H9 (cell line): ENCODE measurements around the gene HNRNPR. TPM values are rescaled to one million over a fixed set of nuclear protein-coding genes. Genes with fewer than 3 reads are reported as not detected.
"Not testable (repeated sequence)": the region's sequence is repeated elsewhere in the genome, so short reads cannot be mapped to it uniquely, and the experiment has no call there.

Experiments
- DNase-seq: peaks from one replicate; pipeline ENCODE4 v3.0.0-alpha.2; 2017
- H2AFZ ChIP-seq: one replicate; pipeline ENCODE4 v1.6.1; 2013; ENCODE audit warnings: mild to moderate bottlenecking, low read length, control low read depth, moderate library complexity
- H2AK5ac ChIP-seq: 2 replicates; pipeline ENCODE4 v1.6.1; 2013; ENCODE audit warnings: low read length, control low read depth, mixed read lengths; ENCODE audit not compliant: insufficient read length
- H2BK120ac ChIP-seq: one replicate; pipeline ENCODE4 v1.6.1; 2013; ENCODE audit warnings: low read depth, mild to moderate bottlenecking, low read length, control low read depth, inconsistent platforms; ENCODE audit not compliant: poor library complexity, severe bottlenecking
- H2BK12ac ChIP-seq: 2 replicates; pipeline ENCODE4 v1.6.1; 2013; ENCODE audit warnings: low read length, control low read depth, mixed read lengths, low read depth; ENCODE audit not compliant: insufficient read length
- H2BK15ac ChIP-seq: 2 replicates; pipeline ENCODE4 v1.6.1; 2013; ENCODE audit warnings: low read depth, low read length, control low read depth
- H2BK20ac ChIP-seq: one replicate; pipeline ENCODE4 v1.6.1; 2013; ENCODE audit warnings: low read depth, mild to moderate bottlenecking, low read length, control low read depth, inconsistent platforms; ENCODE audit not compliant: poor library complexity, severe bottlenecking
- H2BK5ac ChIP-seq: 2 replicates; pipeline ENCODE4 v1.6.1; 2013; ENCODE audit warnings: low read length, control low read depth, mixed read lengths; ENCODE audit not compliant: insufficient read length
- H3K14ac ChIP-seq: 2 replicates; pipeline ENCODE4 v1.6.1; 2013; ENCODE audit warnings: low read length, control low read depth; ENCODE audit not compliant: insufficient read depth
- H3K18ac ChIP-seq: 2 replicates; pipeline ENCODE4 v1.6.1; 2013; ENCODE audit warnings: low read depth, mild to moderate bottlenecking, mixed read lengths, low read length, control low read depth; ENCODE audit not compliant: insufficient read length
- H3K23ac ChIP-seq: 2 replicates; pipeline ENCODE4 v1.6.1; 2013; ENCODE audit warnings: low read length, control low read depth, mixed read lengths, low read depth; ENCODE audit not compliant: insufficient read length
- H3K23me2 ChIP-seq: 2 replicates; pipeline ENCODE4 v1.6.1; 2013; ENCODE audit warnings: low read depth, mild to moderate bottlenecking, mixed read lengths, low read length, control low read depth; ENCODE audit not compliant: insufficient read length, poor library complexity, severe bottlenecking
- H3K27ac ChIP-seq: 2 replicates; pipeline ENCODE4 v1.5.1; 2013; ENCODE audit warnings: low read length, control low read depth, mixed read lengths, low read depth; ENCODE audit not compliant: insufficient read length
- H3K27me3 ChIP-seq: 2 replicates; pipeline ENCODE4 v1.6.1; 2013; ENCODE audit warnings: low read length, control low read depth, inconsistent platforms; ENCODE audit not compliant: insufficient read depth
- H3K4ac ChIP-seq: 2 replicates; pipeline ENCODE4 v1.6.1; 2013; ENCODE audit warnings: low read depth, mild to moderate bottlenecking, control low read depth, inconsistent platforms, low read length, moderate library complexity
- H3K4me1 ChIP-seq: 2 replicates; pipeline ENCODE4 v1.6.1; 2013; ENCODE audit warnings: low read length, control low read depth, inconsistent platforms; ENCODE audit not compliant: insufficient read depth
- H3K4me2 ChIP-seq: 2 replicates; pipeline ENCODE4 v1.6.1; 2013; ENCODE audit warnings: low read length, control low read depth, mixed read lengths; ENCODE audit not compliant: insufficient read length, insufficient read depth
- H3K56ac ChIP-seq: 2 replicates; pipeline ENCODE4 v1.6.1; 2013; ENCODE audit warnings: low read depth, mild to moderate bottlenecking, mixed read lengths, low read length, control low read depth; ENCODE audit not compliant: insufficient read length
- H3K79me1 ChIP-seq: 2 replicates; pipeline ENCODE4 v1.6.1; 2013; ENCODE audit warnings: low read depth, mild to moderate bottlenecking, moderate library complexity, low read length, control low read depth, inconsistent platforms; ENCODE audit not compliant: insufficient read depth, poor library complexity, severe bottlenecking
- H3K79me2 ChIP-seq: 2 replicates; pipeline ENCODE4 v1.6.1; 2013; ENCODE audit warnings: low read length, control low read depth, inconsistent platforms; ENCODE audit not compliant: insufficient read depth
- H3K9ac ChIP-seq: 2 replicates; pipeline ENCODE4 v1.6.1; 2013; ENCODE audit warnings: low read length, control low read depth, mixed read lengths; ENCODE audit not compliant: insufficient read length; ENCODE audit errors: extremely low read depth
- H3K9me3 ChIP-seq: one replicate; pipeline ENCODE4 v1.6.1; 2013; ENCODE audit warnings: low read depth, low read length, inconsistent platforms; ENCODE audit not compliant: control insufficient read depth
- H3T11ph ChIP-seq: one replicate; pipeline ENCODE4 v1.6.1; 2013; ENCODE audit warnings: mild to moderate bottlenecking, low read length, control low read depth, inconsistent platforms
- H4K20me1 ChIP-seq: one replicate; pipeline ENCODE4 v1.6.1; 2013; ENCODE audit not compliant: control insufficient read depth, insufficient read length, insufficient read depth
- H4K5ac ChIP-seq: 2 replicates; pipeline ENCODE4 v1.6.1; 2013; ENCODE audit warnings: low read depth, mild to moderate bottlenecking, mixed read lengths, low read length, control low read depth; ENCODE audit not compliant: insufficient read length
- H4K8ac ChIP-seq: replicated peaks from 2 replicates; pipeline ENCODE4 v1.6.1; 2013; ENCODE audit warnings: low read length, control low read depth, mixed read lengths, low read depth; ENCODE audit not compliant: insufficient read length
- H4K91ac ChIP-seq: 2 replicates; pipeline ENCODE4 v1.6.1; 2013; ENCODE audit warnings: low read depth, mild to moderate bottlenecking, moderate library complexity, mixed read lengths, low read length, control low read depth; ENCODE audit not compliant: insufficient read length
- H3K27ac Mint-ChIP-seq, 3 experiments: 2 replicates in 2 of 3; 3 replicates in 1 of 3; pipeline ENCODE4 v1.8.0; 2020 to 2021; ENCODE audit warnings: mixed read lengths in 3 of 3, mild to moderate bottlenecking in 1 of 3, moderate library complexity in 1 of 3
- H3K27me3 Mint-ChIP-seq: 2 replicates; pipeline ENCODE4 v1.8.0; 2021; ENCODE audit warnings: low read depth, mild to moderate bottlenecking, moderate library complexity, mixed read lengths
- H3K36me3 Mint-ChIP-seq, 3 experiments: 2 replicates in 2 of 3; 3 replicates in 1 of 3; pipeline ENCODE4 v1.8.0; 2020 to 2021; ENCODE audit warnings: low read depth in 3 of 3, mixed read lengths in 3 of 3; ENCODE audit not compliant: insufficient read depth in 1 of 3
- H3K4me1 Mint-ChIP-seq, 2 experiments: 2 replicates each; pipeline ENCODE4 v1.8.0; 2020; ENCODE audit warnings: mixed read lengths in 2 of 2
- H3K4me3 Mint-ChIP-seq, 2 experiments: 2 replicates in 1 of 2; 3 replicates in 1 of 2; pipeline ENCODE4 v1.8.0; 2020 to 2021; ENCODE audit warnings: mild to moderate bottlenecking in 2 of 2, mixed read lengths in 2 of 2, moderate library complexity in 1 of 2
- H3K9me3 Mint-ChIP-seq, 2 experiments: 2 replicates in 1 of 2; 3 replicates in 1 of 2; pipeline ENCODE4 v1.8.0; 2020; ENCODE audit warnings: mild to moderate bottlenecking in 2 of 2, mixed read lengths in 2 of 2, moderate library complexity in 1 of 2
- WGBS: extraction: QIAGEN DNeasy Blood & Tissue Kit; methylation state at CpG from one replicate; pipeline ENCODE4 v1.1.7; 2013; ENCODE audit warnings: missing lambda C conversion rate, low lambda C conversion rate, mixed read lengths; ENCODE audit not compliant: insufficient read length; ENCODE audit errors: extremely low coverage; 5-methylcytosine and 5-hydroxymethylcytosine counted together
- total RNA-seq: library from RNA; stranded (reverse); gene quantifications from 2 replicates; pipeline ENCODE4 v1.2.1, GENCODE V29; 2021
- TF ChIP-seq, protein P1 (sequence below): fragments of 200-600 bp; sonication (generic); conservative IDR thresholded peaks from 3 replicates; pipeline ENCODE4 v1.8.0; 2021; ENCODE audit warnings: antibody characterized with exemption, mild to moderate bottlenecking

The HNRNPR gene
- total RNA-seq, 1 experiment from 2014 or later: 196 TPM

DNA sequence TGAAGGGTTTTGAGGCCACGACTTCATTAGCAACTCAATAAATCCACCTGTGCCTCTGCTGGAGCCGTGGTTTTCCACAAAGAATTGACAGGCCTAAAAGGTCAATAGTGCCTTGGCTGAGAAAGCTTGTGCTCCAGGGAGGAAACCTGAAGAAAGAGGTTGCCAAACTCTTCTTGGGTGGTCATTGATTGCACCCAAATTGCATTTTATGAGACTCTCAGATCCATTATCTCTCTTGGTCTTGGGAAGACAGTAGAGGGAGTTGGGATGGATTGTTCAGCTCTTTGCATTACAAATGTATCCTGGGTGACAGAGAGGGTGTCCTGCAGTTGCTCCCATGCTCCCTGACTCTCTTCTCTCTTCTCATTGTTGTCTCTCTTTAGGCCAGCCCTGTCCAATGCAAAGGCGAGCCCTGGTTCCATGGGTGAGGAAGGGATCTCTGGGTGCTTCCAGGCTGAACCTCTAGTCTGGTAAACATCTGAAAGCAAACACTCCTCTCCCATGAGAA, 80.7 kb downstream of the HNRNPR start:
- Histone ChIP-seq H3K27me3 (no peaks in the 10 kb centered on the region), H4K5ac (no peak overlapping the region), H2AFZ (no peak overlapping the region), H2BK20ac (no peak overlapping the region), H3K9ac (no peak overlapping the region), H2BK120ac (no peak overlapping the region), H3K14ac (no peak overlapping the region), H3K18ac (peak overlapping the region; percentile 44), H4K8ac (no peak overlapping the region), H3T11ph (no peak overlapping the region), H4K91ac (no peak overlapping the region), H2BK12ac (no peak overlapping the region), H3K23me2 (no peaks in the 10 kb centered on the region), H3K79me1 (no peaks in the 10 kb centered on the region), H2BK15ac (no peak overlapping the region), H3K56ac (no peak overlapping the region), H3K27ac (peak overlapping the region; percentile 90), H3K9me3 (no peaks in the 10 kb centered on the region), H4K20me1 (no peaks in the 10 kb centered on the region), H2BK5ac (peak overlapping the region; percentile 15), H2AK5ac (no peak overlapping the region), H3K23ac (no peak overlapping the region), H3K4ac (no peak overlapping the region), H3K4me2 (peak overlapping the region; percentile 50), H3K4me1 (peaks cover 14% of the 10 kb centered on the region), H3K79me2 (no peaks in the 10 kb centered on the region)
- peaks cover 0 to 4% of the 10 kb centered on the region in 2 experiments; a peak in 1 of 5 replicates for H3K9me3 Mint-ChIP-seq
- H3K4me1 Mint-ChIP-seq: peaks cover 32 to 42% of the 10 kb centered on the region in 2 experiments
- WGBS: no CpG with 5 or more reads among the region's 3 CpGs
- no peaks in the 10 kb centered on the region; a peak in 1 of 7 replicates for H3K36me3 Mint-ChIP-seq
- peaks cover 9% of the 10 kb centered on the region; the same call in 1 of the 2 replicates for H3K27me3 Mint-ChIP-seq
- TF ChIP-seq, protein P1, sequence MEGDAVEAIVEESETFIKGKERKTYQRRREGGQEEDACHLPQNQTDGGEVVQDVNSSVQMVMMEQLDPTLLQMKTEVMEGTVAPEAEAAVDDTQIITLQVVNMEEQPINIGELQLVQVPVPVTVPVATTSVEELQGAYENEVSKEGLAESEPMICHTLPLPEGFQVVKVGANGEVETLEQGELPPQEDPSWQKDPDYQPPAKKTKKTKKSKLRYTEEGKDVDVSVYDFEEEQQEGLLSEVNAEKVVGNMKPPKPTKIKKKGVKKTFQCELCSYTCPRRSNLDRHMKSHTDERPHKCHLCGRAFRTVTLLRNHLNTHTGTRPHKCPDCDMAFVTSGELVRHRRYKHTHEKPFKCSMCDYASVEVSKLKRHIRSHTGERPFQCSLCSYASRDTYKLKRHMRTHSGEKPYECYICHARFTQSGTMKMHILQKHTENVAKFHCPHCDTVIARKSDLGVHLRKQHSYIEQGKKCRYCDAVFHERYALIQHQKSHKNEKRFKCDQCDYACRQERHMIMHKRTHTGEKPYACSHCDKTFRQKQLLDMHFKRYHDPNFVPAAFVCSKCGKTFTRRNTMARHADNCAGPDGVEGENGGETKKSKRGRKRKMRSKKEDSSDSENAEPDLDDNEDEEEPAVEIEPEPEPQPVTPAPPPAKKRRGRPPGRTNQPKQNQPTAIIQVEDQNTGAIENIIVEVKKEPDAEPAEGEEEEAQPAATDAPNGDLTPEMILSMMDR: no peak
- H3K27ac Mint-ChIP-seq: peak overlapping the region; percentile 87 to 96 (median 93)
- peak; percentile 50 for DNase-seq
- H3K4me3 Mint-ChIP-seq: peak overlapping the region in 1 of 2 experiments; percentile 43; a peak in 2 of 5 replicates

DNA sequence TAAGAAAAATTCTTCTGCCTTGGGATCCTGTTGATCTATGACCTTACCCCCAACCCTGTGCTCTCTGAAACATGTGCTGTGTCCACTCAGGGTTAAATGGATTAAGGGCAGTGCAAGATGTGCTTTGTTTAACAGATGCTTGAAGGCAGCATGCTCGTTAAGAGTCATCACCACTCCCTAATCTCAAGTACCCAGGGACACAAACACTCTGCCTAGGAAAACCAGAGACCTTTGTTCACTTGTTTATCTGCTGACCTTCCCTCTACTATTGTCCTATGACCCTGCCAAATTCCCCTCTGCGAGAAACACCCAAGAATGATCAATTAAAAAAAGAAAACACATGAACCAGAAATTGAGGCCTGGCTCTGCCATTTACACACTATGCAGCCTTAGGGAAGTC, 86.0 kb downstream of the HNRNPR start:
- not testable (repeated sequence) for H3K79me2 ChIP-seq, DNase-seq, H3K4ac ChIP-seq, H3K27ac Mint-ChIP-seq, H2BK120ac ChIP-seq, H2AK5ac ChIP-seq, H3K79me1 ChIP-seq, H2AFZ ChIP-seq, H3K56ac ChIP-seq, H3K9me3 ChIP-seq, H3K4me2 ChIP-seq, H3K4me1 ChIP-seq, H3K14ac ChIP-seq, H4K91ac ChIP-seq, H3K27me3 ChIP-seq, H2BK15ac ChIP-seq, H2BK20ac ChIP-seq, H3K27ac ChIP-seq, H2BK5ac ChIP-seq, H3K23ac ChIP-seq, H3T11ph ChIP-seq, H4K5ac ChIP-seq, H2BK12ac ChIP-seq, H4K8ac ChIP-seq, H3K23me2 ChIP-seq, H3K36me3 Mint-ChIP-seq, H4K20me1 ChIP-seq, H3K18ac ChIP-seq, H3K9ac ChIP-seq
- Mint-ChIP-seq H3K27me3 (peaks cover 13% of the 10 kb centered on the region), H3K9me3 (peaks cover 10 to 13% of the 10 kb centered on the region in 2 experiments), H3K4me3 (peak overlapping the region in 1 of 2 experiments; percentile 13; a peak in 1 of 5 replicates), H3K4me1 (peaks cover 7 to 12% of the 10 kb centered on the region in 2 experiments)
- no CpG with 5 or more reads among the region's 2 CpGs for WGBS
